Measurements from ENCODE around the gene UTS2B. TPM values are rescaled to one million over a fixed set of nuclear protein-coding genes. Genes with fewer than 3 reads are reported as not detected.

UTS2B gene
- total RNA-seq, 1 experiment from 2014 or later, result 4.7 TPM

DNA sequence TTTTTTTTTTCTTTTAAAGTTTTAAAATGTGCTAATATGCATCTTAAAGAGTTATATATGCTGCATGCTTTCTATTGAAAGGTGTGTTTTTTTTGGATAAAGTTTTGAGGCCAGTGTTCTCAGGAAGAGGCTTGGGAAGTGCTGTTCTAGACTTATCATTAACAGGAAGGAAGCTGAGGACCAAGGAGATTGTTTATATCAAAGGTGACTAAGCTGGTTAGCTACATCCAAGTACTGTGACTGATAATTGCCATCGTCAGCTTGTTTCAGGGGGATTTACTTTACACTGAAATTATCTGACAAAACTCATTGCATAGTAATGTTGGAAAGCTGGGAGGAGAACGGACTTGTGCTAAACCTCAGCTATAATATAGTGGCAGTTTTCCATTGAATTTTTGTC lies 36.3 kb upstream of the UTS2B start:
- no peaks in the 10 kb centered on the region for H3K27me3 ChIP-seq (replicated peaks; ENCODE audit: insufficient read depth, low read depth, low read length, poor library complexity)
- H3K4me3 ChIP-seq (ENCODE audit: low read depth, low read length, poor library complexity, severe bottlenecking), result no peak overlapping the region
- H3K4me1 ChIP-seq (ENCODE audit: insufficient read depth, low read length, poor library complexity, severe bottlenecking), result peaks cover 52% of the 10 kb centered on the region
- ChIA-PET POLR2A (ENCODE audit: low non-redundant PET) (interaction anchor here (0.6 to 0.7 kb wide), 2 partner anchors 11 to 204 kb away, joined by 3 to 4 read pairs; no protein-coding TSS in a partner anchor), CTCF (no interaction called here)
- TF ChIP-seq, protein P1, sequence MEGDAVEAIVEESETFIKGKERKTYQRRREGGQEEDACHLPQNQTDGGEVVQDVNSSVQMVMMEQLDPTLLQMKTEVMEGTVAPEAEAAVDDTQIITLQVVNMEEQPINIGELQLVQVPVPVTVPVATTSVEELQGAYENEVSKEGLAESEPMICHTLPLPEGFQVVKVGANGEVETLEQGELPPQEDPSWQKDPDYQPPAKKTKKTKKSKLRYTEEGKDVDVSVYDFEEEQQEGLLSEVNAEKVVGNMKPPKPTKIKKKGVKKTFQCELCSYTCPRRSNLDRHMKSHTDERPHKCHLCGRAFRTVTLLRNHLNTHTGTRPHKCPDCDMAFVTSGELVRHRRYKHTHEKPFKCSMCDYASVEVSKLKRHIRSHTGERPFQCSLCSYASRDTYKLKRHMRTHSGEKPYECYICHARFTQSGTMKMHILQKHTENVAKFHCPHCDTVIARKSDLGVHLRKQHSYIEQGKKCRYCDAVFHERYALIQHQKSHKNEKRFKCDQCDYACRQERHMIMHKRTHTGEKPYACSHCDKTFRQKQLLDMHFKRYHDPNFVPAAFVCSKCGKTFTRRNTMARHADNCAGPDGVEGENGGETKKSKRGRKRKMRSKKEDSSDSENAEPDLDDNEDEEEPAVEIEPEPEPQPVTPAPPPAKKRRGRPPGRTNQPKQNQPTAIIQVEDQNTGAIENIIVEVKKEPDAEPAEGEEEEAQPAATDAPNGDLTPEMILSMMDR (conservative IDR thresholded peaks at IDR 0.05; ENCODE audit: low read depth, low read length), result no peak
- no peak for TF ChIP-seq EZH2 (IDR thresholded peaks at IDR 0.05; ENCODE audit: borderline replicate concordance, low read depth, low read length, poor library complexity, severe bottlenecking)
- no TSS peak for BruUV-seq (replicated peaks)
- intact Hi-C loops (cut with micrococcal nuclease; ENCODE audit: unreplicated experiment), result no loop called here
- peak overlapping the region; percentile 1 for H3K27ac ChIP-seq (ENCODE audit: low read depth, low read length, poor library complexity, severe bottlenecking)
- H3K9me3 ChIP-seq (ENCODE audit: low read depth, low read length, poor library complexity, severe bottlenecking), result no peaks in the 10 kb centered on the region
- H3K36me3 ChIP-seq (ENCODE audit: insufficient read depth, low read length, poor library complexity, severe bottlenecking), result peaks cover 9% of the 10 kb centered on the region
- DNase-seq (ENCODE audit: low spot score), result peak; percentile 58

DNA sequence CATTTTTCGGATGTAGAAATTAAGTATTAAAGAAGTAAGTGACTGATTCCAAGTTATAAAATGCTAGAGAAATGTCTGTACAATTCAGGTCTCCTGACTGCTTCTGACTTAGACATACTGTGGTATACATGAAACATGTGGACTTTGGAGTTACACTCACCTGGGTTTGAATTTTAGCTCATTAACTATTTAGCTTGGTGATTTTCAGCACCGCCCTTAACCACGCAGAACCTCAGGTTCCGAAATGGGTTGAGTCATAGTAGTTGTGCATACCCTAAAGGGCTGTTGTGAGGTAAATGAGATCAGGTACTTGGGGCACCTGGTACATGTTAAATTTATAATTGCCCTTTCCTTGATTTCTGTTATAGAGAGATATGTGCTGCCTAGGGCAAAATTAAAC lies 32.9 kb upstream of the UTS2B start:
- H3K27me3 ChIP-seq (replicated peaks; ENCODE audit: insufficient read depth, low read depth, low read length, poor library complexity), result no peaks in the 10 kb centered on the region
- CTCF ChIA-PET, result no interaction called here
- BruUV-seq (replicated peaks), result no TSS peak

DNA sequence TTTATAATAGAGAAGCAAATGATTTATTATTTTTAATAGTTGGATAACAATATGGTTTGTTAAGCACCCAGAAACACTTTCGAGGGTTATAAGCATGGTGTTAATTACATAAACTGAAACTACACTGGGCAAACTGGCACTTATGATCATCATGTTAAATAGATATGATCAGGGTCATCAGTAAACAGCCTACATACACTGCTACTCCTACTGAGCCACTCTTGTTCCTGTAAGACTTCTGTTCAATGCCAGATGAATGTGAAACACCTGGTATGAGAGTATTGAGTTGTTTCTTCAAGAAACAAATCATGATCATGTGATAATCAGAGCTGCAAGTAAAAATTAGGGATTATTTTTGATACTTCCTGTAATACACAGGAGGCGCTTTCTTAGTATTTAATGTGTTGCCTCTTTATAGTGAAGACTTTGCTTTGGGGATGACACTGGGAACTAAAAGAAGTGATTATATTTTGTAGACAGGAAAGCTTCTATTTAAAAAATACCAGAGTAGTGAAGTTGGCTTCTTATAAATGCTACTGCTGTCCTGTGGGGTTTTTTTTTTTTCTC lies 32.3 kb upstream of the UTS2B start:
- H3K9me3 ChIP-seq (ENCODE audit: low read depth, low read length, poor library complexity, severe bottlenecking), result no peaks in the 10 kb centered on the region
- H3K36me3 ChIP-seq (ENCODE audit: insufficient read depth, low read length, poor library complexity, severe bottlenecking), result peaks cover 23% of the 10 kb centered on the region
- TF ChIP-seq EZH2 (IDR thresholded peaks at IDR 0.05; ENCODE audit: borderline replicate concordance, low read depth, low read length, poor library complexity, severe bottlenecking), result no peak
- TF ChIP-seq, protein P1 (conservative IDR thresholded peaks at IDR 0.05; ENCODE audit: low read depth, low read length), result no peak
- H3K27me3 ChIP-seq (replicated peaks; ENCODE audit: insufficient read depth, low read depth, low read length, poor library complexity), result no peaks in the 10 kb centered on the region
- ChIA-PET CTCF (no interaction called here), POLR2A (ENCODE audit: low non-redundant PET) (no interaction called here)
- intact Hi-C loops (cut with micrococcal nuclease; ENCODE audit: unreplicated experiment), result no loop called here
- no peak for DNase-seq (ENCODE audit: low spot score)
- H3K4me3 ChIP-seq (ENCODE audit: low read depth, low read length, poor library complexity, severe bottlenecking), result no peak overlapping the region
- peaks cover 45% of the 10 kb centered on the region for H3K4me1 ChIP-seq (ENCODE audit: insufficient read depth, low read length, poor library complexity, severe bottlenecking)
- peak overlapping the region; percentile 16 for H3K27ac ChIP-seq (ENCODE audit: low read depth, low read length, poor library complexity, severe bottlenecking)
- BruUV-seq (replicated peaks), result no TSS peak

More for the DNA sequence above, 32.9 kb upstream of the UTS2B start:
- POLR2A ChIA-PET (ENCODE audit: low non-redundant PET), result no interaction called here
- Histone ChIP-seq H3K9me3 (ENCODE audit: low read depth, low read length, poor library complexity, severe bottlenecking) (no peaks in the 10 kb centered on the region), H3K4me3 (ENCODE audit: low read depth, low read length, poor library complexity, severe bottlenecking) (no peak overlapping the region), H3K36me3 (ENCODE audit: insufficient read depth, low read length, poor library complexity, severe bottlenecking) (peaks cover 23% of the 10 kb centered on the region), H3K27ac (ENCODE audit: low read depth, low read length, poor library complexity, severe bottlenecking) (no peak overlapping the region), H3K4me1 (ENCODE audit: insufficient read depth, low read length, poor library complexity, severe bottlenecking) (peaks cover 51% of the 10 kb centered on the region)
- DNase-seq (ENCODE audit: low spot score), result no peak
- TF ChIP-seq, protein P1 (conservative IDR thresholded peaks at IDR 0.05; ENCODE audit: low read depth, low read length), result no peak
- TF ChIP-seq EZH2 (IDR thresholded peaks at IDR 0.05; ENCODE audit: borderline replicate concordance, low read depth, low read length, poor library complexity, severe bottlenecking), result no peak
- intact Hi-C loops (cut with micrococcal nuclease; ENCODE audit: unreplicated experiment), result no loop called here

Data from A673 (cell line).